ENCODE results near the gene SYNPO2L.
"Not testable (repeated sequence)": the region's sequence is repeated elsewhere in the genome, so short reads cannot be mapped to it uniquely, and the experiment has no call there.

The SYNPO2L gene

GRCh38 chr10:73620974-73621373, 34.9 kb downstream of the SYNPO2L start:
- not testable (repeated sequence) for DNase-seq (ENCODE audit: low read depth)

- not testable (repeated sequence) for DNase-seq (ENCODE audit: low read depth)
Observed at GRCh38 chr10:73617143-73617542, 38.7 kb downstream of the SYNPO2L start.

GRCh38 chr10:73614720-73615119, 41.1 kb downstream of the SYNPO2L start:
- DNase-seq (ENCODE audit: low read depth), result no peak

- DNase-seq (ENCODE audit: low read depth), result no peak
Observed at GRCh38 chr10:73609116-73609515, 46.7 kb downstream of the SYNPO2L start.

GRCh38 chr10:73601486-73601921, 54.3 kb downstream of the SYNPO2L start:
- DNase-seq (ENCODE audit: low read depth), result no peak

GRCh38 chr10:73597346-73597745, 58.5 kb downstream of the SYNPO2L start:
- no peak for DNase-seq (ENCODE audit: low read depth)

Measured in activated gamma-delta T cell treated with anti-CD3 and anti-CD28 coated beads, Interleukin-2, amount 50 U/mL, for 16 hours (primary cell).